ENCODE results near the gene MTHFR.

The MTHFR gene

GRCh38 chr1:11752359-11753088, 53.2 kb downstream of the MTHFR start:
- no peak for DNase-seq

DNA sequence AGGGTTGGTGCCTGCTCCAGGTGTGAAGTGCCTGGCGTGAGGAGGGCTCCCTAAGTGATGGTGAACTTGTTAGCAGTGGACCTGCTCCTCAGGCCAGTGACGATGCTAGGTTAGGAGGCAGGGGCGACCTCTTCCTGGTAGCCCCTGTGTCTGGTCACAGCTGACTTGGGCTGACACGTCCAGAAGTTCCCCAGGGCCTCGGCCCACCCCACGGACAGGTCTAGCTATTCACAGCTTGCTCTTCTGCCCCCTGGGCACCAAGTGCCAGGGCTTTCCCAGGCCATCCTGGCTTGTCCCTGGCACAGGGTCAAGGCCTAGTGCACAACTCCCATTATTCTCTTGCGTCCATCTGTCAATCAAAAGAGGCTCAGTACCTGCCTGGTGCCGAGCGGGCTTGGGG, 54.7 kb downstream of the MTHFR start:
- no peak for DNase-seq

DNA sequence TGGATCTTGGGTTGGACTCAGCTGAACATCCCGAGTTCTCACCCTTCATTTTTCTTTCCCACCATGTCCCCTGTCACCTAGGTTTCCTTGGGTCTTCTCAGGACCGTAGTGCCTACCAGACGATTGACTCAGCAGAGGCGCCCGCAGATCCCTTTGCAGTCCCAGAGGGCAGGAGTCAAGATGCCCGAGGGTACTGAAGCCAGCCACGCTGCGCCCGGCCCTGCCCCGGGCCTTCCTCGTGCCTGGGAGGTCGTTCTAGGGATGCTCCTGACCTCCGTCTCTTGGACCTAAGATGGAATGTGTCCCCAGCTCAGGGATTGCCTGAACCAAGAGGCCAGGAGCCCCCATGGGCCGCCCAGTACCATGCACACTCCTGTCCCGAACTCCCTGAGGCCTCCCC, 55.8 kb downstream of the MTHFR start:
- no peak for DNase-seq

DNA sequence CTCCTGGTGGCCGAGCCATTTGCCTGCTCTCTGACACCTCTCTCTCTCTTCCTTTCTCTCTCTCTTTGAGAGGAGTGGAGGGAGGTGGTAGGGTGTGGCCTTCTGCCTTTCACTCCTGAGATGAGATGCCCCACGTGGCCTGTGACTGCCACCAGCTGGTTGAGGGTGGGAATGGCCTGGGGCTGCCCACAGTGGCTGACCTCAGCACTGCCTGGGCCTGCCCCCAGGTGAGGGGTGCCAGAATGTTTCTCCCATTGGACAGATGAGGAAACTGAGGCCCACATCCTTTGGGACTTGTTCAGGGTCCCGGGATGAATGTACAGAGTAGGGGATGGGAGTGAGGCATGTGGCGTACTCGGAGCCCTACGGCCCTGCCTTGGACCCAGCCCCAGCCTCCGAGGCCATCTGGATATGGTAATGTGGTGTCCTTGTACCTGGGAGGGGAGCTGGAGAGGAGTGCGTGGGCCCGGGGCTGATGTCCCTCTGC, 56.5 kb downstream of the MTHFR start:
- no peak for DNase-seq

DNA sequence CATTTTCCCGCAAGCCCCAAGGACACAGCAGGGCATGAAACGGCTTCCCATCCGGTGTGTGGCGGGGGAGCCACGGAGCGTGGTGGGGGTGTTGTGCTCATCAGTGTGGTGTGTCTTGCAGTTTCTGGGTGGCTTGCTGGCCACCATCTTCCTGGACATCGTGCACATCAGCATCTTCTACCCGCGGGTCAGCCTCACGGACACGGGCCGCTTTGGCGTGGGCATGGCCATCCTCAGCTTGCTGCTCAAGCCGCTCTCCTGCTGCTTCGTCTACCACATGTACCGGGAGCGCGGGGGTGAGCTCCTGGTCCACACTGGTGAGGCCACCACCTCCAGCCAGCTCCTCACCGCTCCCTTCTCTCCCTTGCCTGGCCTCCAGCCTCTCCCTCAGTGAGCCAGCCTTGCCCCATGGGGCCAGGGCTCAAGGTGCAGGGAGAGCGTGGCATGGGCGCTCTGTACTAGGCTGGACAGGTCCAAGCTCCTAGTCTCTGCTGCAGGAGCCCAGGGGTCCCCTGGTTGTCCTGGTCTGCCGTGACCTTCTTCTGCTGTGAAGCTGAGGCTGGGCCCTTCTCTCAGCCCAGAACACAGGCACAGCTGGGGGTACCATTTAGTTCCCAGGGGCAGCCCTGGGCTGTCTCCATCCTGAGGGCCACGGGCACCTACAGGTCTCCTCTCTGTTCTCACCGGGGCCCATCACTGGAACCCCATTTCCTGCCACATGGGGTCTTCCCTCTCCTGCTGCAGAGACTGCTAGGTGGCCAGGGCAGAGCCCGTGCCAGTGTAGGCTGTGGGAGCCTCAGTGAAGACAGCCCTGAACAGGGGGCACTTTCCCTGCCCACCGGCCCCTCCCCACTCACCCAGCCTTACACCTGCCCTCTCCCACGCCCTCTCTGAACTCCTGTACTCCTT, 57.2 kb downstream of the MTHFR start:
- DNase-seq = no peak

GRCh38 chr1:11746795-11747487, 58.8 kb downstream of the MTHFR start:
- no peak for DNase-seq

GRCh38 chr1:11746092-11746491, 59.7 kb downstream of the MTHFR start:
- no peak for DNase-seq

DNA sequence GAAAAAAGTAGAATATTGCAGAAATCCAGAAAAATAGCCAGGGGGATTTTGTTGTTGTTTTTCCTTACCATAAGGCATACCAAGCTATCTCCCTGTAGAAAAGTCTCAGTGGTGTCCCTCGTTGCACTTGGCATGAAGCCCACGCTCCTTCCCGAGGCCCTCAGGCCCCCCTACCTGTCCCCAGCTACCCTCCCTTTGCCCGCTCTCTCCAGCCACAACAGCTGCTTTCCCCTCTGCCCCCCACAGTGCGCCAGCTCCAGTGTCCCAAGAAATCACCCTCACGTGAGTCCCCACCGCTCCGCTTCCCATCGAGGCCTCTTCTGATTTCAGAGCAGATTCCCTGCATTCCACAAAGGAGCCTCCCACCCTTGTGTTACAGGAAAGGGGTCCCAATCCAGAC, 61.5 kb downstream of the MTHFR start:
- no peak for DNase-seq

- no peak for DNase-seq
These were observed 63.7 kb downstream of the MTHFR start for GRCh38 chr1:11741919-11742558.

GRCh38 chr1:11741482-11741881, 64.3 kb downstream of the MTHFR start:
- no peak for DNase-seq

DNA sequence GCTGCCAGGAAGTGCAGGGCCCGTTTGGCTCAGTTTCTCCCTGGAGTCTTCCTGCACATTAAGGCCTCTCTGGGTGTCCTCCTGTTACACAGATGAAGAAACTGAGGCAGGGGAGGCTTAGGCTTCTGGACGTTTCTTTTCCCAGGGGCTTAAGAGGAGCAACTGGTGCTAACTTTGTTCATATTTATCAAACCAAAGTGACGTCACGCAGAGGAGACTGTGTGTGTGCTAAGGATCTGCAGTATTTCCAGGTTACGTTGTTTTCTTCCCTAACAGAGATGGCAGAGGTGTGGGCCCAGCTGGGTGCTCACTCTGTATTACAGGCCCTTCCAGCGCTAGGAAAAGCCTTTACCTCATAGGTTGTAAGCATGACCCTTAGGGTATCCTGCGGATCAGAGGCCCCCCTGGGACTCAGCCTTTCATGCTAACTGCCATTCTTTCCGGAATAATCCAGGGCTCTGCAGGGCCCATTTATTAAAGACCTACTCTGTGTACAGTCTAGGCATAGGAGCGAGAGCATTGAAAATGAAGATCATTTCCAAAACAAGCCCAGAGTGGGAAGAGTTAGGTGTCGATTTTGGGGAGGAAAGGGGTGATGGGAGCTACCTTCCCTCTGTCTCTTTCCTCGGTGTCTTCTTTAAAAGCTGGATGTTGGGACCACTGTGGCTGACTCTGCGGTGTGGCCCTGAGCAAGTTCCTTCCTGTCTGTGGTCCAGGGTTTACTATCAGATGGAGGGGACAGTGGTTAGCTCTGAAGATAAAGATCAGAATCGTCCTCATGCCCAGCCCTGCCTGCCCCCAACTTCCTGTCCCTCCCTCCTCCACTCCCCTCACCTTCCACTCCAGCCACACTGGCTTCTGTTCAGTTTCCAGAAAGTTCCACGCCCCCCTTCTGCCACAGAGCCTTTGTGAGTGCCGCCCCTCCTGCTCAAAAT, 65.2 kb downstream of the MTHFR start:
- no peak for DNase-seq

DNA sequence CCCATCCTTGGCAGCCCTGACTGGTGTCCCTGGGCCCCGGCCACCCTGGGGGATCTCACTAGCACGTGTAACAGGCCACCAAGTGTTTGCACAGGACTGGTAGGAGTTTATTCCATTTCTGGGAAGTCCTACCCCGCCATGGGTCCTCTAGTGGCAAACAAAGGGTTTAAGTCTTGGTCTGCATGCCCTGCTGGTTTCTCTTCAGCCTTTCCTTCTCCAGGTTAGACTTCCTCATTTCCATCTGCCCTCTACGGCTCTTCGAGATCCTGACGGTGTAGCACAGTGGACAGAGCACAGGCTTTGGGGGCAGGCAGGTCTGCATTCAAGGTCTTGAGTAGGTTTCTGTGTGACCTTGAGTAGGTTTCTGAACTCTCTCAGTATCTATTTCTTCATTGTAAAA, 67.0 kb downstream of the MTHFR start:
- no peak for DNase-seq

DNA sequence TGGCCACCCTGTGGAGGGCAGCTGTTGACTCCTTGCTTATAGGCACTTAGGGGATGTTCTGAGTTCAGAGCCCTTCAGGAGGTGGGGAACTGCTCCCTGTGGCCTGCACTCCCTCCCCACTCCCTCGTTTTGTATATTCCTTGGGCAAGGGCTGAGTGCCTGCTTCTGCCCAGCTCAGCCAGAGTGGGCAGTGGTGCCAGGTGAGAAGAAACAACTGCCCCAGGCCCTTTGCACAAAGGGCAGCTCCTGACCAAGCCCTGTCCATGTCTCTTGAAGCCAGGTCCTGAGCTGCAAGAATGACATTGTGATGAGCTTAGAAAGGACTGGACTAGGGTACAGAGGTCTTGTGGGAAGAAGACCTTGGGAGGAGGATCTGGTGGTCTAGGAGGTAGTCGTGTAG, 67.7 kb downstream of the MTHFR start:
- no peak for DNase-seq

GRCh38 chr1:11736746-11737639, 68.8 kb downstream of the MTHFR start:
- DNase-seq = peak; percentile 32

DNA sequence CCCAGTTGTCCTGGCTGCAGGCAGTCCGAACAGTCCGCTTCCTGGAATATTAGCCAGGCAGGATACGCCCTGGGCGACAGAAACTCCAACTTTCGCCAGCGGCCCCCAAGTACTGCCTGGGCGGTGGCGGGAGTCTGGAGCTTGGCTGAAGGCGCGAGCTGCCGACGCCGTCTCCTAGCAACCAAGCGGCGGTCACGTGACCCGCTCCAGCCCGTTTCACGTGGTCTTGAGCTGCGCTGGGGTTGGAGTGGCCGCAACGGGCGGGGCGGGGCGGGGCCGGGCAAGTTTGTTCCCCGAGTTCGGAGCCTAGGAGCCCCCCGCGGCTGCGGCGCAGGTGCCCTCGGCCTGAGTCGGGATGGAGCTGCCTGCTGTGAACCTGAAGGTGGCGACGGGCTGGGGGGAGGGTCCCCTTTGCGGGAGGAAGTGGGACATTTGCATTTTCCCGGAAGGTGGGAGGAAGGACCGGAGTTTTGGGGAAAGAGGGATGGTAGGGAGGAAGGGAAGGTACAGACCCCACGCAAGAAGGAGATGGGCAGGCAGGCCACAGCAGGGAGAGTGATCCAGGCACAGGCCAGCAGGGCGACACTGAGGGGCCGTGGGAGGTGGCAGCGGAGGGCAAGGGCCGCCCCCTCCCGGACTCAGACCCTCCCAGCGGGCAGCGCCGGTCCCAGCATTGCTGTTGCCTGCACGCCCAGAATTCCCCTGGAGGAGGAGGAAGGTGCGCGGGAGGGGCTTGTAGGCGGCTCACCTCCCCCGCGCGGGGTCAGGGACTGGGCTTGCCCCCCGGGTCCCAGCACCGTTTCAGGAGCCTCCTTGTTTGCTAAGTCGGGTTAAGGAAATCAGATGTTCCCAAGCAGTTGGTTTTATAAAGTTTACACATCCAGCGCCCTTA, 69.7 kb downstream of the MTHFR start, which contains the start of gene AGTRAP:
TSS of gene AGTRAP (plus strand) at position 283 of the 892 bp plus-strand sequence. CDS start at position 356, 73 bp downstream.
- peak; percentile 82 for DNase-seq
